Thymus (tissue), 11 donors: ENCODE data around the gene TMEM38B. TPM values are rescaled to one million over a fixed set of nuclear protein-coding genes. Genes with fewer than 3 reads are reported as not detected.

Experiments used
- DNase-seq, 9 donors: peaks; one replicate each; pipeline ENCODE4 v3.0.0-alpha.2; 2013; ENCODE audit warnings: low spot score in 9 of 9, low read depth in 6 of 9, missing footprints in 1 of 9
- H3K27ac ChIP-seq, 2 donors: one replicate each; pipeline ENCODE4 v1.5.1; 2013; ENCODE audit warnings: control low read depth in 1 of 2, low read depth in 1 of 2, low read length in 1 of 2, mild to moderate bottlenecking in 1 of 2, moderate library complexity in 1 of 2
- H3K27me3 ChIP-seq, 2 donors: one replicate each; pipeline ENCODE4 v1.5.1; 2013; ENCODE audit warnings: low read length in 1 of 2; ENCODE audit not compliant: control insufficient read depth in 2 of 2, insufficient read depth in 1 of 2
- H3K36me3 ChIP-seq, 2 donors: one replicate each; pipeline ENCODE4 v1.5.1; 2013; ENCODE audit warnings: low read length in 1 of 2, mild to moderate bottlenecking in 1 of 2, moderate library complexity in 1 of 2; ENCODE audit not compliant: control insufficient read depth in 2 of 2, insufficient read depth in 2 of 2
- H3K4me1 ChIP-seq, 2 donors: one replicate each; pipeline ENCODE4 v1.5.1; 2013; ENCODE audit warnings: low read length in 2 of 2; ENCODE audit not compliant: control insufficient read depth in 2 of 2, insufficient read depth in 2 of 2
- H3K4me3 ChIP-seq, 2 donors: one replicate each; pipeline ENCODE4 v1.5.1; 2013; ENCODE audit warnings: low read length in 2 of 2, control low read depth in 1 of 2, mild to moderate bottlenecking in 1 of 2
- H3K9me3 ChIP-seq, 2 donors: one replicate each; pipeline ENCODE4 v1.5.1; 2013; ENCODE audit warnings: low read length in 1 of 2, mild to moderate bottlenecking in 1 of 2; ENCODE audit not compliant: control insufficient read depth in 2 of 2, insufficient read depth in 1 of 2
- WGBS: extraction: QIAGEN DNeasy Blood & Tissue Kit; methylation state at CpG from one replicate; pipeline ENCODE4 v1.1.7; 2013; 5-methylcytosine and 5-hydroxymethylcytosine counted together
- polyA plus RNA-seq: library from polyadenylated mRNA; stranded (reverse); fragments of 200-250 nt; gene quantifications from one replicate; pipeline ENCODE4 v1.2.3, GENCODE V29; 2013
- total RNA-seq: library from RNA; stranded (reverse); fragments of 120-200 nt; gene quantifications from one replicate; pipeline ENCODE4 v1.2.4, GENCODE V29; 2013
- donor health status: healthy.

TMEM38B gene
- total and polyA plus RNA-seq, 2 donors, result 6.3 to 12.7 TPM

DNA sequence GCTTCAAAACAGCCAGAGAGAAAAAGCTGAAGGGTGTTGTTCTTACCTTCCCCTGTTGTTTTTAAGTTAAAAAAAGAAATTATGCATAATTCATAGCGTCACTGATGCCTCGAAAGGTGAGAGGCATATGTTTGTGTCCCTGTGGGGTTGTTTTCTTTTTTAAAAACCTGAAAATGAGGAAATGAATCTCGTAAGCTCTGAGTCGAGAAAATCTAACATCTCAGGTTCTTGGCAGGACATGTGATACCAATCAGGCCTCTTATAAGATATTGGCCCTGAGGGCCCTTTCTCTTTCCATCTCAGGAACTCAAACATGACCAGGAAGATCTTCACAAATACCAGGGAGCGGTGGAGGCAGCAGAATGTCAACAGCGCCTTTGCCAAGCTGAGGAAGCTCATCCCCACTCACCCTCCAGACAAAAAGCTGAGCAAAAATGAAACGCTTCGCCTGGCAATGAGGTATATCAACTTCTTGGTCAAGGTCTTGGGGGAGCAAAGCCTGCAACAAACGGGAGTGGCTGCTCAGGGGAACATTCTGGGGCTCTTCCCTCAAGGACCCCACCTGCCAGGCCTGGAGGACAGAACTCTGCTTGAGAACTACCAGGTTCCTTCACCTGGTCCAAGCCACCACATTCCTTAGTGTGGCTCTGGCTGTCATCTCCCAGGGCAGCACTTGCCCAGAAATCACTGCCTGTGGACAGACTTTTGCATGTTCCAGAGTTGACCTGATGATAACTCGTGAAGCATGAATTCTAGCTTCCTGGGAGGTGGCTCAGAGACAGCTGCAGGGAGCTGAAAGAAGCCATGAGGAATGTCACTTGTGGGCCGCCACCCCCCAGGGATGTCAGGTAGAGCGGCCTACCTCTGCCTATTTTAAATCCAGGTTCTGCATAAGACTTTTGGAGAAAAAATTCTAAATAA is 31.9 kb upstream of the TMEM38B start, which contains the start of gene TAL2:
Gene TAL2, plus strand, starts transcription at position 274 of the 921 bp plus-strand sequence. Its CDS starts 40 bp downstream, at position 314.
- no peaks in the 10 kb centered on the region for H3K36me3 ChIP-seq

DNA sequence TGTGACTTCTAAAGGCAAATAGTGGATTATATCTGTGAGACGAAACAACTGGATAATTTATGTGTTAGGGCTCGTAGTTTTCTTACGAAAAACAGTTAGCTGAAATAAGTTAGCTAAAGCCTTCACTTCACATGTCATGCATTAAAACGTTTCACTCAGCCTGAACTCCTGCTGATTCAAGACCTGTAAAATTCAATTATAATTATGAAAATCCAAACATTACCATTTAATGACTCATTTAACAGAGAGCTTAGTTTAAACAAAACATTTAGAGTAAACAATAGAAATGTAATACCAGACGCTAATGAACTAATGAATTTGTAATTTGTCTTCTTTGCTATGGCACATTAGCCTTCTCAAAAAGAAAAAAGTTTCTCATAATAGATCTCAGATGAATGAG is 30.4 kb upstream of the TMEM38B start:
- H3K4me1 ChIP-seq, result no peaks in the 10 kb centered on the region

More for the DNA sequence above, 31.9 kb upstream of the TMEM38B start, which contains the start of gene TAL2:
- no peak within 1 kb of the TSS for H3K27ac ChIP-seq
- peaks cover 0 to 1% of the 10 kb centered on the region in 2 donors for H3K27me3 ChIP-seq
- WGBS, result 94% methylated on average over 12 of the region's 12 CpGs
- H3K4me3 ChIP-seq, result no peak within 1 kb of the TSS
- DNase-seq, result no peak
- no peaks in the 10 kb centered on the region for H3K4me1 ChIP-seq
- H3K9me3 ChIP-seq, result no peaks in the 10 kb centered on the region

DNA sequence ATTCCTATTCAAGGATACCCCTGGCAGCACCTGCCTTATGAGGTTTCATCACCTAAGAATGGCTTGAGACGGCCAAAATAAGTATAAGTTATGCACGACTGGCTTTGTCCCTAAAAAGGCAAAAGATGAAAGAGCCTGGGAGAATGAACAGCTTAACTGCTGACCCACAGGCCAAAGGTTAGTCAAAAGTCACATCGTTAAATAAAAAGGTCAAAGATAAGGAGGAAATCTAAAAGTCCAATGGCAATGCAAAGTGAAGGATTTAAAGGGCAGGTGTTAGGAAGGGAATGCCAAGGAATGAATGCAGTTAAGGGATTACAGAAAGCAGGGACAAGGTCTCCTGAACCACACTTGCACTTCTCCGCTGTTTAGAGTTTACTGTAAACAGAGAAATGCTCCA is 26.5 kb upstream of the TMEM38B start:
- Histone ChIP-seq H3K4me1 (no peaks in the 10 kb centered on the region), H3K9me3 (no peaks in the 10 kb centered on the region), H3K36me3 (no peaks in the 10 kb centered on the region), H3K4me3 (no peak overlapping the region), H3K27me3 (no peaks in the 10 kb centered on the region), H3K27ac (no peak overlapping the region)
- no peak for DNase-seq
- WGBS, result 83% methylated on average over 4 of the region's 4 CpGs

More for the DNA sequence above, 30.4 kb upstream of the TMEM38B start:
- Histone ChIP-seq H3K9me3 (no peaks in the 10 kb centered on the region), H3K4me3 (no peak overlapping the region), H3K27ac (no peak overlapping the region), H3K36me3 (no peaks in the 10 kb centered on the region), H3K27me3 (no peaks in the 10 kb centered on the region)
- WGBS, result 96% methylated on average over 5 of the region's 5 CpGs
- no peak for DNase-seq

DNA sequence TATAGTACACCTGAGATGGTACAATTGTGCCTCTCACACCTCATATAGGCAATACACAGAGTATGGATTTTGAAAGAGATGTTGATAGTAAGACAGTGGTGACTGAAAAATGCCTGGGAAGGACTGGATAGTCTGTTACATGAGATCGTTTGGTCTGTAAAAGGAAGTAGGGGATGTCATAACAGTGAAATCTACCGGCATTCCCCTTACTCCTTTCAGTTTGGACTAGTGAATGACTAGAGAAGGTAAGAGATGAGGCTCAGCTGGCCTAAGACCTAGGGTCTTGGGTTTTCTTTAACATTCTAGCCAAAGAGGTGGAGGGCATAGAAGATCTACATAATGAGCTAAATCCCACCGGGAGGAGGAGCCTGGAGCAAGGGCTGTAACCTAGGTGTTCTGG is 24.0 kb upstream of the TMEM38B start:
- Histone ChIP-seq H3K9me3 (no peaks in the 10 kb centered on the region), H3K36me3 (no peaks in the 10 kb centered on the region), H3K27ac (no peak overlapping the region), H3K4me1 (no peaks in the 10 kb centered on the region), H3K4me3 (no peak overlapping the region), H3K27me3 (no peaks in the 10 kb centered on the region)
- DNase-seq, result no peak
- 85% methylated on average over 3 of the region's 3 CpGs for WGBS

GRCh38 chr9:105670775-105671174 is 23.6 kb upstream of the TMEM38B start:
- DNase-seq, result no peak
- Histone ChIP-seq H3K4me1 (no peaks in the 10 kb centered on the region), H3K4me3 (no peak overlapping the region), H3K27me3 (no peaks in the 10 kb centered on the region), H3K36me3 (no peaks in the 10 kb centered on the region), H3K27ac (no peak overlapping the region), H3K9me3 (no peaks in the 10 kb centered on the region)
- 96% methylated on average over 3 of the region's 3 CpGs for WGBS

GRCh38 chr9:105672711-105673234 is 21.6 kb upstream of the TMEM38B start:
- Histone ChIP-seq H3K4me1 (no peaks in the 10 kb centered on the region), H3K27me3 (no peaks in the 10 kb centered on the region), H3K27ac (no peak overlapping the region), H3K9me3 (no peaks in the 10 kb centered on the region), H3K36me3 (no peaks in the 10 kb centered on the region), H3K4me3 (no peak overlapping the region)
- WGBS, result 38% methylated on average over 3 of the region's 3 CpGs
- no peak for DNase-seq

DNA sequence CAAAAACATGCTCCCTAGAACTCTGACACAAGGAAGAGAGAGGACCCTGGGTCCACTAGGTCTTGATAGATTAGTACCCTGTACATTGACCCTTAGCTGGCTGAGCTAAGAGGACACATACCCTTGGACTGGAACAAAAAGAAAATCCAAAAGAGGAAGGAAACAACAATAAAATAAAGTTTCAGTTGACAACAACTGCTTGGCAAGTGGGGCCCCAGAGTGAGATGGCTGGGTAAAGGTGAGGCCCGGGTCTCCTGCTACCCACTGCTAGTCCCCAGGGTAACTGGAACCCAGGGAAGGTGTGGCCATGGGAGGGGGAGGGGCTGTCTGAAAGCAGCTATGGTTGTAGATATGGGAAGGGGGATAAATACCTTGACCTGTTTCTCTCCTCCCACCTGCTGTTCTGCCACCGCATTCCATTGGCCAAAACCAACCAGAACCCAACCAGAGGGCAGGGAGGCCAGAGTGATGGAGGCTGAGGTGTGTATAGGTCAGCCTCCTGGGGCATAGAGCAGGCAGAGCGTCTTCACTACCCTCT is 20.4 kb upstream of the TMEM38B start:
- no peaks in the 10 kb centered on the region for H3K4me1 ChIP-seq
- H3K36me3 ChIP-seq, result no peaks in the 10 kb centered on the region
- DNase-seq, result no peak
- 75% methylated on average over 3 of the region's 3 CpGs for WGBS
- no peak overlapping the region for H3K4me3 ChIP-seq
- no peaks in the 10 kb centered on the region for H3K9me3 ChIP-seq
- no peak overlapping the region for H3K27ac ChIP-seq
- no peaks in the 10 kb centered on the region for H3K27me3 ChIP-seq

DNA sequence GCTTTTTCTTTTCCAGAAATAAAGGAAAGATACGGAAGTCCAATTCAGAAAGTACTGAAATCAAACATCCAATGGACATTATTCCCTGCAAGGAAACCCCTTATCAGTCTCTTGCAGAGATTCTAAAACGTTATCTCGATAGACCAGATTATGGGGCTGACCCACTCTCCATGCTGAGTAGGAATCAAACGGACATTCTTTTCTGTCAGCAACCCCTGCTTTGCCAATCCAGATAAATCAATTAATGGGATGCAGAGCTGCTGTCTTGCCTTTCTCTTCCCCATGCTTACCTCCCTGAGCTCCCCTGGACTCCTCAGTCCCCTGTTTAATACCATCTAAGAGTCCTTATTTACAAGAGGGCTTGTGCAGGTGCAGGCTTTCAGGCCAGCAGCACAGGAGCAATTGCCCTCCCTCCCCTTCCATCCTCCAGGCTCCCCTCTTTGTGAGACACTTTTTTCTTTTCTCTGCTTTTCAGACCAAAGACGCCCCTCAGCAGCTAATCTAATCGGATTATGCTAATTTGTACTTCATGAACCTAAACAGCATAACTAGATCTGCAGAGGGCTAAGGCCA is 17.9 kb upstream of the TMEM38B start:
- no peak for DNase-seq
- H3K27me3 ChIP-seq, result no peaks in the 10 kb centered on the region
- no peak overlapping the region for H3K4me3 ChIP-seq
- H3K9me3 ChIP-seq, result no peaks in the 10 kb centered on the region
- 97% methylated on average over 6 of the region's 6 CpGs for WGBS
- no peaks in the 10 kb centered on the region for H3K4me1 ChIP-seq
- no peaks in the 10 kb centered on the region for H3K36me3 ChIP-seq
- H3K27ac ChIP-seq, result no peak overlapping the region

DNA sequence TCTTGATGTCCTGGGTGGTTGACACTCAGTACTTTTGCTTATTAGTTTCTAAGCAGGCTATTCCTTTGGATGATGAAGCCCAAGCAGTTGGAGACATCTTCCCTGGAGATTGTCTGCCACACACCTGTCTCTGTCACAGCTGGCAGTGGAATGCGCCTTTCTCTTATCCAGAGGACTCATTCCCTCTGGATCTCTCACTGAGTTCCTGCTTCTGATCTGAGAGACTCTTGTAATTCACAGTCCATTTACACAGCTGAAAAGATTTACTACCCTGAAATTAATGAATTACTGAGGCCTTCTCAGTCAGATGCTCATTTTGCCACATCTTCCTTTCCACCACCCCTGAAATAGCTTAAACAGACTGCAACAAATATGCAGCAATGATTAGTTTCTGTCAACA is 16.2 kb upstream of the TMEM38B start:
- DNase-seq, result no peak
- Histone ChIP-seq H3K36me3 (no peaks in the 10 kb centered on the region), H3K27ac (no peak overlapping the region), H3K4me3 (no peak overlapping the region), H3K27me3 (no peaks in the 10 kb centered on the region), H3K4me1 (no peaks in the 10 kb centered on the region), H3K9me3 (no peaks in the 10 kb centered on the region)
- 100% methylated on average over 1 of the region's 1 CpG for WGBS
